Kidney epithelial cell (primary cell): ENCODE data around the gene MLX. TPM values are rescaled to one million over a fixed set of nuclear protein-coding genes. Genes with fewer than 3 reads are reported as not detected.

Experiments
- DNase-seq: peaks from one replicate; pipeline ENCODE4 v3.0.0-alpha.2; 2010; ENCODE audit warnings: low read depth
- H3K27me3 ChIP-seq: 2 replicates; pipeline ENCODE4 v1.6.0; 2011; ENCODE audit warnings: low read length; ENCODE audit not compliant: control insufficient read depth, insufficient read depth
- H3K36me3 ChIP-seq: 2 replicates; pipeline ENCODE4 v1.5.1; 2011; ENCODE audit warnings: low read length; ENCODE audit not compliant: control insufficient read depth, insufficient read depth
- H3K4me3 ChIP-seq: 2 replicates; pipeline ENCODE4 v1.5.1; 2011; ENCODE audit warnings: low read depth, mild to moderate bottlenecking, control low read depth, low read length
- CTCF ChIP-seq: IDR thresholded peaks from 2 replicates; pipeline ENCODE4 v1.5.1; 2011; ENCODE audit warnings: mild to moderate bottlenecking, moderate library complexity, low read length, control low read depth, inconsistent platforms; ENCODE audit not compliant: insufficient read depth, poor library complexity, severe bottlenecking
- total RNA-seq: library from RNA; depleted of rRNA; stranded (reverse); fragments of >200 nt; gene quantifications from 2 replicates; pipeline ENCODE4 v1.2.3, GENCODE V29; 2015

Gene MLX
- total RNA-seq, 1 donor from 2014 or later: 35.9 TPM

DNA sequence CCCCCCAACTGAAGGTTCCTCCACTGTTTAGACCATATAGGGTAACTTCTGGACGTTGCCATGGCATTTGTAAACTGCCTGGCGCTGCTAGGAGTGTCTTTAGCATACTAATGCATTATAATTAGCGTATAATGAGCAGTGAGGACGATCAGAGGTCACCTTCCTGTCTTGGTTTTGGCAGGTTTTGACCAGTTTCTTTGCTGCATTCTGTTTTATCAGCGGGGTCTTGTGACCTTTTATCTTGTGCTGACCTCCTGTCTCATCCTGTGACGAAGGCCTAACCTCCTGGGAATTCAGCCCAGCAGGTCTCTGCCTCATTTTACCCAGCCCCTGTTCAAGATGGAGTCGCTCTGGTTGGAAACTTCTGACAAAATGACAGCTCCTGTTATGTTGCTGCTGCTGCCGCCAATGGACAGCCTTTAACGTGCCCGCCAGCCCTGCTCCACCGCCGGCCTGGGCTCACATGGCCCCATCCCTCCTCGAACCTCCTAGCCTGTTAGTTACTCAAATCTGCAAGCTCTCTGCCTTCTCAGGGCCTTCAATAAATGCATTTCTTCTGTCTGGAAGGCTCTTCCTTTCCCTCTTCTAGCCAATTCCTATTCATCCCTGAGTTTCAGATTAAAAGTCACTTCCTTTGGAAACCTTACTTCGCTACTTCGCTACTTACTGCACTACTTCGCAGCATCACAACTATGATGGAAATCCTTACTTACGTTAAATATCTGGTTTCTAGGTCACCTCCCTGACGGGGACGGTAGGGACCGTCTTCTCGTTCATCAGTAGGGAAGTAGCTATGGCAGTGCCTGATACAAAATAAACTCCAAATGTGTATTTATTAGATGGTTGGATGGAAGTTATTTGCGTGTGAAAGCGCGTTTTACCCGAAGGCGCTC, 31.5 kb upstream of the MLX start:
- no peak for DNase-seq
- Histone ChIP-seq H3K27me3 (no peaks in the 10 kb centered on the region), H3K4me3 (peak overlapping the region; percentile 49), H3K36me3 (no peaks in the 10 kb centered on the region)
- TF ChIP-seq CTCF: no peak

DNA sequence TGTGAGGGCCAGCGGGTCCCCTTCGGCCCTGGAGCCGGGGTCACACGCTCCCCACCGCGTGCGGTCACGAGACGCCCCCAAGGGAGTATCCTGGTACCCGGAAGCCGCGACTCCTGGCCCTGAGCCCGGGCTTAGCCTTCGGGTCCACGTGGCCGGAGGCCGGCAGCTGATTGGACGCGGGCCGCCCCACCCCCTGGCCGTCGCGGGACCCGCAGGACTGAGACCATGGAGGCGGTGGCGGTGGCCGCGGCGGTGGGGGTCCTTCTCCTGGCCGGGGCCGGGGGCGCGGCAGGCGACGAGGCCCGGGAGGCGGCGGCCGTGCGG, 30.9 kb upstream of the MLX start, which contains the start of gene NAGLU:
NAGLU (plus strand) TSS at position 194 of the 324 bp plus-strand sequence; CDS start at position 226, 32 bp downstream.
- no peak for DNase-seq
- peak within 1 kb of the TSS; percentile 49 for H3K4me3 ChIP-seq
- H3K27me3 ChIP-seq: no peaks in the 10 kb centered on the region
- H3K36me3 ChIP-seq: no peaks in the 10 kb centered on the region
- TF ChIP-seq CTCF: no peak

DNA sequence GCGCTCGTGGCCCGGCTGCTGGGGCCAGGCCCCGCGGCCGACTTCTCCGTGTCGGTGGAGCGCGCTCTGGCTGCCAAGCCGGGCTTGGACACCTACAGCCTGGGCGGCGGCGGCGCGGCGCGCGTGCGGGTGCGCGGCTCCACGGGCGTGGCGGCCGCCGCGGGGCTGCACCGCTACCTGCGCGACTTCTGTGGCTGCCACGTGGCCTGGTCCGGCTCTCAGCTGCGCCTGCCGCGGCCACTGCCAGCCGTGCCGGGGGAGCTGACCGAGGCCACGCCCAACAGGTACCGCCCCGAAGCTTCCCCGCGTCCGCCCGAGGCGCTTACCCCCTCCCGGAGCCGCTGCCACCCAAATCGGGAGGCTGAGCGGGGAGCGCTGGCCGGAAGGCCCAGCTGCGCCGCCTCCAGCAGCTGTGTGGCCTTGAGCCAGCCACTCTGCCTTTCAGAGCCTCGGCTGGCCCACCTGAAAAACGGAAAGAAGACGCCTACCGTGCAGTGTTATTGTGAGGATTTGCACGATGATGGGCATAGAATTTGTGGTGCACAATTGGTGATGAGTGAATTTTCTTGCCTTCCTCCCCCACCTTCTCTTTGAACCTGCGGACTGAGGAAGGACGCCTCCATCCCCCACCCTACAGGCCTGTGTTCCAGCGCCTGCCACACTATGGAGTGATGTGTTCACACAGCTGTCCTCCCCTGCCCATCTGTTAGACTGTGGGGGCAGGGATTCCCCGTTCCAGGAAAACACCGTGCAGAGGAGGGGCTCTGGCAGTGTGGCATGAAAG, 30.3 kb upstream of the MLX start:
- H3K4me3 ChIP-seq: peak overlapping the region; percentile 49
- no peaks in the 10 kb centered on the region for H3K27me3 ChIP-seq
- no peak for TF ChIP-seq CTCF
- H3K36me3 ChIP-seq: no peaks in the 10 kb centered on the region
- no peak for DNase-seq

DNA sequence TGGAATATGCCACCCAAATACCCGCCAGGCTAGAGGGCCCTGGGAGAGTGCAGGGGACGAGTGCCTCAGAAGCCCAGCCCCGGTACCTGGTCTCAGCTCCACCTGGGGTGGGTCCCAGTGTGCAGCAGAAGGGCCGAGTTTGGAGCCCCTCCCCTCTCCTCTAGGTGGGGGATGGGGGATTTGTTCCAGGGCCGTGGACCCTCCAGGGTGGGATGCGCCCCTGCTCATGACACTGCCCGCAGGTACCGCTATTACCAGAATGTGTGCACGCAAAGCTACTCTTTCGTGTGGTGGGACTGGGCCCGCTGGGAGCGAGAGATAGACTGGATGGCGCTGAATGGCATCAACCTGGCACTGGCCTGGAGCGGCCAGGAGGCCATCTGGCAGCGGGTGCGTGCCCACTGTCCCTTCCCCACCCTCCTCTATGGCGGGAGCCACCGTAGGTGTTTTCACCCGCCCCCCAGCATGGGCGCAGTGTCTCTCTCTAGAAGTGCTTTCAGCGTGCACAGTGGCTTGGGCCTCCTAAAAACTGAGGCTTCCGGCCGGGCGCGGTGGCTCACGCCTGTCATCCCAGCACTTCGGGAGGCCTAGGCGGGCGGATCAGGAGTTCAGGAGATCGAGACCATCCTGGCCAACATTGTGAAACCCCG, 29.6 kb upstream of the MLX start:
- no peak for DNase-seq
- TF ChIP-seq CTCF: no peak

DNA sequence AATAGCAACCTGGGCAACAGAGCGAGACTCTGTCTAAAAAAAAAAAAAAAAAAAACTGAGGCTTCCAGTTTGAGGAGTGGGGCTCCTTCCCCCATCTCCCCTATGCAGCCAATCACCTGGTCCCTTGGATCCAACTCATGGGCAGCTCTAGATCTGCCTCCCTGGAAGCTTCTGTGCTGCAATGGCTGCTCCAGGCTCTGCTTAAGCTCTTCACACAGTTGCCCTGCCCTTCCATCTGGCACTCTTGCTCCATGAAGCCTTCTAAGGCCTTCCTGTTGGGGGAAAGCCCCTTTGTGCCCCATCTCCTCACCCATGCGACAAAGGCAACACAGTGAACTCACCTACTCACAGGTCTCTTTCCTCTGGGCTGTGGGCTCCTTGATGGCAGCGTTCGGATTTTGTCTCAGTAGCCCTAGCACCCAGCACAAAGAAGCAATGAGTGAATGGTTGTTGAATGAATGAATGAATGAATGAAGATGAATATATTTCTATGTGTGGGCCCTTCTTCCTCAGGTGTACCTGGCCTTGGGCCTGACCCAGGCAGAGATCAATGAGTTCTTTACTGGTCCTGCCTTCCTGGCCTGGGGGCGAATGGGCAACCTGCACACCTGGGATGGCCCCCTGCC, 29.0 kb upstream of the MLX start:
- Histone ChIP-seq H3K4me3 (no peak overlapping the region), H3K36me3 (peaks cover 1% of the 10 kb centered on the region), H3K27me3 (no peaks in the 10 kb centered on the region)
- DNase-seq: no peak
- no peak for TF ChIP-seq CTCF

More for the DNA sequence above, 29.6 kb upstream of the MLX start:
- Histone ChIP-seq H3K27me3 (no peaks in the 10 kb centered on the region), H3K4me3 (peak overlapping the region; percentile 49), H3K36me3 (no peaks in the 10 kb centered on the region)
